ENCODE data around the gene GLP2R.

The GLP2R gene

DNA sequence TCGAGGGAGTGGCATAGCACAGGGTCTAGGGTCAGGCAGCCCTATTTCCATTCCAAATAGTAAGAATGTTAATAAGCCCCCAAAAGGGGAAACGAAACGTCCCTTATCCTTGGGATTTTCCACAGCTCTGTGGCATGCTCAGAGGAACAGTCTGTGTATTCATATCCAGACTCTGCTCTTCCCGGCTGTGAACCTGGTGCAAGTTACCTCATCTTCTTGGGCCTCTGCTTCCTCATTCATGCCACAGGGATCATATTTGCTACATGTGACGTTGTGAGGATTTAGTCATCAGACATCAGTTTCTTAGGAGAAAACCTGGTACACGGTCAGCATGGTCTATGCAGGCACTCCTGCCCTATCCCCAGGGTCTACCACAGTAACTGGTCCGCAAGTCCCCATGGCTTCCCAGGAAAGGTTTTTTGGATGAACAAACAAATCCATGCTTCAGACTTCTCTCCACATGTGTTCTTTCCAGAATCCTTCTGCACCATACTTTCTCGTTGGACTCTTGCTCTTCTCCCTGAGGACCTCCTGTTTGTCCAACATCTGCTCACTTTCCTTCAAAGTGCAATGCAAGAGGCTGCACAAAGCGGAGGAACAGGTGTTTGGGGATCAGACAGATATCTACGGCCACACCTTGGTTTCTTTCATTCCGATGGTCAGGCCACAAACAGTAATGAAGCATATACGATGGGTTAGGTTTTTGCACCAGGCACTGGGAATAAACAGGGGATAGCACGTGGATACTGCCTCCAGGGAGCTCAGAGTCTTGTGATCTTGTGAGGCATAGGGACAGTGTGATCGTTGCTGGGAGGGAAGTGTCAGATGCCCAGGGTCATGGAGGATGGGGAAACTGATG lies 17.7 kb downstream of the GLP2R start:
- TF ChIP-seq, protein P1, sequence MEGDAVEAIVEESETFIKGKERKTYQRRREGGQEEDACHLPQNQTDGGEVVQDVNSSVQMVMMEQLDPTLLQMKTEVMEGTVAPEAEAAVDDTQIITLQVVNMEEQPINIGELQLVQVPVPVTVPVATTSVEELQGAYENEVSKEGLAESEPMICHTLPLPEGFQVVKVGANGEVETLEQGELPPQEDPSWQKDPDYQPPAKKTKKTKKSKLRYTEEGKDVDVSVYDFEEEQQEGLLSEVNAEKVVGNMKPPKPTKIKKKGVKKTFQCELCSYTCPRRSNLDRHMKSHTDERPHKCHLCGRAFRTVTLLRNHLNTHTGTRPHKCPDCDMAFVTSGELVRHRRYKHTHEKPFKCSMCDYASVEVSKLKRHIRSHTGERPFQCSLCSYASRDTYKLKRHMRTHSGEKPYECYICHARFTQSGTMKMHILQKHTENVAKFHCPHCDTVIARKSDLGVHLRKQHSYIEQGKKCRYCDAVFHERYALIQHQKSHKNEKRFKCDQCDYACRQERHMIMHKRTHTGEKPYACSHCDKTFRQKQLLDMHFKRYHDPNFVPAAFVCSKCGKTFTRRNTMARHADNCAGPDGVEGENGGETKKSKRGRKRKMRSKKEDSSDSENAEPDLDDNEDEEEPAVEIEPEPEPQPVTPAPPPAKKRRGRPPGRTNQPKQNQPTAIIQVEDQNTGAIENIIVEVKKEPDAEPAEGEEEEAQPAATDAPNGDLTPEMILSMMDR (IDR thresholded peaks at IDR 0.05), result no peak

DNA sequence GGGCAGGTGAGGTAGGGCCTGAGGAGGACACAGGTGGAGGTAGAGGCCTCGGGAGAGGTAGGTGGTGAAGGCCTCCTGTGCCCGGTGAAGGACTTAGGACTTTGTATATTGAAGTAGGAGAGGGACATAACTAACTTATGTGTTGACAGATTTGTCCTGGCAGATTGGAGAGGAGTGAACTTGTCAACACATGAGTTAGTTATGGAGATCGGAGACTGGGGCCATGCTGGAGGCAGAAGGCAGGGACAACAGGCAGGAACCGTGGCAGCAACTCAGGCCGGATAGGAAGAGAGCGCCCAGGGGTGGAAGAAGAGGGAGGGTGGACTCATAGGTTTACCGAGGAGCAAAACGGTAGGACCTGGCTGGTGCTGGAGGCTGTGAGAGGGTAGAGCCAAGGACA lies 18.4 kb downstream of the GLP2R start:
- TF ChIP-seq, protein P1 (IDR thresholded peaks at IDR 0.05), result no peak

DNA sequence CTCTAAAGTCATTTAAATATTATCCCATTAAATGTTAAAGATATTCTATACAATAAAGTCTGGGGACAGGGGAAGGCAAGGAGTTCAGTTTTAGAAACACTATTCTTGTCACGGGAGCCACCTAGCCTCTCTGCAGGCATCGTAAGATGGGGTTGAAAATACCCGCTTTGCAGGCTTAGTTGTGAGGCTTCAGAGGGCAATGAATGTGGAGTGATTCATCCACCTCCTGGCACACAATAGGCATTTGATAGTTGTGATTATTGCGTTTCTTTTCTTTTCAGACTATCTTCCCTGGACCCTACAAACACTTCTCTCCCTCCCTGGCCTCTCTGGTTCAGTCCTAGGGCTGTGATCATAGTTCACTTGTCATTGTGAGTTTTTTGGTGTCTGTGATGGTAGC lies 19.6 kb downstream of the GLP2R start:
- TF ChIP-seq, protein P1 (IDR thresholded peaks at IDR 0.05), result no peak

DNA sequence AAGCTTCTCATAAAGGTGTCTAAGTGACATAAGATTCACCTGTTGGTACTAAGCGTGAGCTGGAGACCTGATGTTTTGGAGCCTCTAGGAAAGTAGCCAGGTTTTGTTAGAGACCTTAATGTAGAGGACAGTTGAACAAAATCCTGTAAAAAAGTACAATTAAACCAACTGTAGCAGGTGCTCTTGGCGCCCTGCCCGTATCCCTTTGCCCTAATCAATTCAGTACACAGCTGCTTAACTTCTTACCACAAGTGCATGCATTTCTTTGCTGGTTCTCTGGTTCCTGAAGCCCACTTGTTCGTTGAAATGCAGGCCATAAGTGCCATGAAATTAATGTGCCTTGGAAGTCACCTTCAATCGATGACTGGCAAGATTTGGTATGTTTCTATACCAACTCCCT lies 24.4 kb downstream of the GLP2R start:
- TF ChIP-seq, protein P1 (IDR thresholded peaks at IDR 0.05), result no peak

DNA sequence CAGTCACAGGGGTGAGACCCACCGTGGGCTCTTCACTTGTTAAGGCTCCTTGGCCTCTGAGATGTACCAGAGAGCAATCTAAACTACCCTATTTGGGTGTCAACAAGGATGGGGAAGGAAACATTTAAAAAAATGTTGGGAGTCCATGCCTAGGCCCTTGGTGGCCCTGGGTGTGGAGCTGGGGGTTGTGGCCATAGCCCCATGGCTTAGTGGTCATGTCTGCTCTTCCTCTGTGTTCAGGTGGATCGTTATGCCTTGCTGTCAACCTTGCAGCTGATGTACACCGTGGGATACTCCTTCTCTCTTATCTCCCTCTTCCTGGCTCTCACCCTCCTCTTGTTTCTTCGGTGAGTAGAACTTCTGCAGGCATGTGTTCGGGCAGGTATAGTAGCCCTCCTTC lies 28.5 kb downstream of the GLP2R start:
- TF ChIP-seq, protein P1 (IDR thresholded peaks at IDR 0.05), result no peak

DNA sequence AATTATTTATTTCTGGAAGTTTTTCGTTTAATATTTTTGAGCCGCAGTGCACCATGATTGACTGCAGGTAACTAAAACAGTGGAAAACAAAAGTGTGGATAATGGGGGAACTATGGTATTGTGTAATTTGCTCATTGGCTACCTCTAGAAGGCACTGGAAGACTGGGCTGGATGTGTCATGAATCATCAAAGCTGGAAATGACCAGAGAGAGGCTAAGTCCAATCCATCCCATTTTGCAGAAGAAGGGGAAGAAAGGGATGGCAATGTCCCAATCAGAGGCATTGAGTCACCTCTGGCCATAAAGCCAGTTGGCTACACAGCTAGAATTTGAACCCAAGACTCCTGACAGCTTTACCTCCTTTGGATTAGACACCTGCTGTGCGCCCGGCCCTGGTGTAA lies 29.3 kb downstream of the GLP2R start:
- TF ChIP-seq, protein P1 (IDR thresholded peaks at IDR 0.05), result no peak

DNA sequence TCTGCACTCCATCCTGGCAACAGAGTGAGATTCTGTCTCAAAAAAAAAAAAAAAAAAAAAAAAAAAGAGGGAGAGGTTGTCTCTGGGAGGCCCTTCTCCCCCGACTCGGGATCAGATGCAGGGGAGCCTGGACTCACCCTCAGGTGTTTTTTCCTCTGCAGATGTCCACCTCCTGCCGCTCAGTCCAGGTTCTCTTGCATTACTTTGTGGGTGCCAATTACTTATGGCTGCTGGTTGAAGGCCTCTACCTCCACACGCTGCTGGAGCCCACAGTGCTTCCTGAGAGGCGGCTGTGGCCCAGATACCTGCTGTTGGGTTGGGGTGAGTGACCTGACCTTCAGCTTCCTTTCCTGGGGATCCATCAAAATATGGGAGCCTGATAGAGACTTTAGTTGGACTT lies 34.1 kb downstream of the GLP2R start:
- TF ChIP-seq, protein P1 (IDR thresholded peaks at IDR 0.05), result no peak
